Ureter (tissue), 1 donor: Measurements from ENCODE around the gene PLSCR3. TPM values are rescaled to one million over a fixed set of nuclear protein-coding genes. Genes with fewer than 3 reads are reported as not detected.

ENCODE experiments used
- DNase-seq: peaks from one replicate; pipeline ENCODE4 v3.0.0-alpha.2; 2020; ENCODE audit warnings: low spot score
- total RNA-seq: library from RNA; stranded (reverse); gene quantifications from one replicate; pipeline ENCODE4 v1.2.4, GENCODE V29; 2023
- donor health status: DM: yes; HTN: yes; CAD: no.

Gene PLSCR3
- total RNA-seq, 1 donor from 2014 or later = 43.0 TPM

DNA sequence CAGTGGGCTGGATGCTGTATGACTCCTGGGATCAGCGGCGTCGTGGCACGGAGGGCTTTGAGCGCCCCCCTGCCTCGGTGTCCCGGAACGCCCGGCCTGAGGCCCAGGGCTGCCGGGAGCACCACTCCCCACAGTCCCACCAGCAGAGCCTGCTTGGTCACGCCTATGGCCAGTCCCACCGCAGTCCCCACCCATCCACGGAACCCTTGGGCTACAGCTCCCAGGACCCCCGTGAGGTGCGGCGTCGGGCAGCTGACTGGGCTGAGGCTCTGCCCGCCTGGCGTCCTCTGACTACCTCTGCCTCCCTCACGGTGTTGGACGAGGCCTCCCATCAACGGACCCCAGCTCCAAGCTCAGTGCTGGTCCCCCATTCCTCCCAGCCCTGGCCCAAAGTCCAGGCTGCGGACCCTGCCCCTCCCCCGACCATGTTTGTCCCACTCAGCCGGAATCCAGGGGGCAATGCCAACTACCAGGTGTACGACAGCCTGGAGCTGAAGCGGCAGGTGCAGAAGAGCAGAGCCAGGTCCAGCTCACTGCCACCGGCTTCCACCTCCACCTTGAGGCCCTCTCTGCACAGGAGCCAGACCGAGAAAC lies 32.7 kb upstream of the PLSCR3 start:
- DNase-seq = no peak

DNA sequence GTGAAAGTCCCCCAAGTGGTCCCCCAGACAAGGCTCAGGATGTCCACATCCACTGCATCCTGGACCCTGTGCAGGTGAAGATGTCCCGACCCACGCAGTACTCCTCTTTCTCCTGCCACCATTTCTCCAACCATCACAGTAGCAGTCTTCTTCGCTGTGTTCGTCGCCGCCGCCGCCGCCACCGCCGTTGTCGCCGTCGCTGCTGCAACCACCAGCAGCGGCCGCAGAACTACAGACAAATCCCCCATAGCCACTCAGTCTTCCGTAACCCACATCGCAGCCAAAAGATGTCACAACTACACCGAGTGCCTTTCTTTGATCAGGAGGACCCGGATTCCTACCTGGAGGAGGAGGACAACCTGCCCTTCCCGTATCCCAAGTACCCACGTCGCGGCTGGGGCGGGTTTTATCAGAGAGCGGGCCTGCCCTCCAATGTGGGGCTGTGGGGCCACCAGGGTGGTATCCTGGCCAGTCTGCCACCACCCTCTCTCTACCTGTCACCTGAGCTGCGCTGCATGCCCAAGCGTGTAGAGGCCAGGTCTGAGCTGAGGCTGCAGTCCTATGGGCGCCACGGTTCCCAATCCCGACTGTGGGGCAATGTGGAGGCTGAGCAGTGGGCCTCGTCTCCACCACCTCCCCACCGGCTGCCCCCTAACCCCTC lies 32.0 kb upstream of the PLSCR3 start:
- no peak for DNase-seq

DNA sequence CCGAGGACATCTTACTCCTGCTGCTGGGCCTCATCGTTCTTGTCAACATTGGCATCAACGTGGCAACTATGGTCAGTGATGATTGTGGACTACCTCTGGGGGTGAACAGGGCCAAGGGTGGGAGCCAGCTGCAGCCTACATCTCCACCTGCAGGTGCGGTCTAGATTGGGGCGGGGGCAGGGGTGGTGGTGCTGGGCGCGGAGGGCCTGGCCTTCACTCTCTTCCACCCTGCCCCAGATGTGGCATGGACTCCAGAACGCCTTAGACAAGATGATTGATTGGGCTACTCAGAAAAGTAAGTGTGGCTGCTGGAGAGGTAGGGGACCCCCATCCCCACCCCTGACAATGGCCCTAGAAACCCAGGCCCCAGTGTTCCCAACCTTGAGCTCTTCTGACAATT lies 31.4 kb upstream of the PLSCR3 start:
- DNase-seq = no peak

DNA sequence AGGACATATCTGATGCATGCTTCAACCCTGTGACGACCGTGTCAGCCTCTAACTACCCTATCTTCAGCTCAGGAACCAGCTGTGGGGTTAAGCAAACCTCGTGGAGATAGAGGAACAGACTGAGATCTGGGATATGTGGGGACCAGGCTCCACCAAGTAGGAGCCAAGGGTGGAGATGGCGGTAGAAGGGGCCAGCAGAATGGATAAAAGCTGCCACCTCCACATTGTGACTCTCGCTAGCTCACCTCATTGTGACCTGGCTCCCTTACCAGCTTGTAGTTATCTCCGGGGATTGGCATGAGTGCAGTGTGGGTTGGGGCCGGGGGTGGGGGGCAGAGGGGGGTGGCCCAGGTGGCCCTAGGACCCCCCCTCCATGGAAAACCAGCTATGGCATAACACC lies 31.0 kb upstream of the PLSCR3 start, which contains the start of gene SPEM2:
Gene SPEM2 (plus strand): TSS at position 301 of the 400 bp plus-strand sequence. CDS start 73 bp downstream, at position 374.
- no peak for DNase-seq

DNA sequence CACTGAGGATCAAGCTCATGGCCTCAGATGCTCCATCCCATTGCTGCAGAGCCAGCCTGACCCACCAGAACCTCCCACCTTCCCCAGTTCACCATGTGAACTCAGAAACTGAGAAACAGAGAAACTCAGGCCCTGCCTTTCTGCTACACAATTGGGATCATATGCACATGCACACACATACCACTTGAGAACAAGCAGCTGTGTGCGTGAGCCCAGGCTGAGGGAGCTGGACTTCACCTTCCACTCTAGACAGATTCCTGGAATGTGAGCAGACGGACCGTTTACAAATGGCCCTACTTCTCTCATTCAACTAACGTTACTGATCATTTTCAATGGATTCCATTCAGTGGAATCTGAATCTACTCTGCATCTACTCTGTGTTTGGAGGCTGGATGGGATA lies 29.4 kb upstream of the PLSCR3 start:
- no peak for DNase-seq

DNA sequence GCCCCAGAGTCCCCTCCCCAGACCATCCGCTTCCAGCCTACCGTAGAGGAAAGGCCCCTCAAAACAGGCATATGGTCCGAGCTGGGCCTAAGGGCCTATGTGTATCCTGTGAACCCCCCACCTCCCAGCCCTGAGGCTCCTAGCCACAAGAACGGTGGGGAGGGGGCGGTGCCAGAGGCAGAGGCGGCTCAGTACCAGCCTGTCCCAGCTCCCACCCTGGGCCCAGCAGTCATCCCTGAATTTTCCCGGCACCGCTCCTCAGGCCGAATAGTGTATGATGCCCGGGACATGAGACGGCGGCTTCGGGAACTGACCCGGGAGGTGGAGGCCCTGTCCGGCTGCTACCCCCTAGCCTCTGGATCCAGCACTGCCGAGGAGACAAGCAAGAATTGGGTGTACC lies 26.9 kb upstream of the PLSCR3 start:
- no peak for DNase-seq

DNA sequence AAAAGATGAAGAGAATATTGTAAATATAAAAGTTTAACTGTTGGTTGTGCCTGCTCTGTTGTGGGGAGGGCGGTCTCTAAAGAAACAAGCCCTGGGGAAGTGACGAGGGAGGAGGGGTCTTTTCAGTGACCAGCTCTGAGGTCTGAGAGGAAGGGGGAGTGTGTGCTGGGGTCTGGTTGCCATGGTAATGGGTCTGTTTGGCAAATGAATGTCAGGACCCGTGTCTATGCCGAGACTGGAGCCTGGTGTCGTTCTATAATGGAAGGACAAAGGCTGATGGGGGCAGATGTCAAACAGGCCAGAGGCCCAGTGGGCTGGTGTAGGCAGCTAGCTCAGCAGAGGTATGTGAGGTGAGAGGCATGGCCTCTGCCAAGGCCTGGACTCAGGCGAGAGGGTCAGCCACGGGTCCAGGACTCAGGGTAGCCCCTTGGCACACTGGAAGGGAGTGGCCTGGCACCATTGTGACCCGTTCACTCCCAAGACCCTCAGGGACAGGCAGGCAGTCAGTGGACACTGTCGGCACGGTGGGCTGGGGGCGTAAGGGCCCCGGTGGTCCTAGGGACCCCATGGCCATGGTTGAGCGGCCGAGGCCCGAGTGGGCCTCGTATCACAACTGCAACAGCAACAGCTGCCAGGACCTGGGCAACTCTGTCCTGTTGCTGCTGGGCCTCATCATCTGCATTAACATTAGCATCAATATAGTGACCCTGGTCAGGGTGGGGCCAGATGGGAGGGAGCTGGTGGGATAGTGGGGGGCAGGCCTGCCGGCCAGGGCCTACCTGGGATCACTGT lies 25.7 kb upstream of the PLSCR3 start, which contains the start of gene SPEM1:
Gene SPEM1 (plus strand): TSS at position 506 of the 792 bp plus-strand sequence. CDS start 61 bp downstream, at position 567.
- no peak for DNase-seq

DNA sequence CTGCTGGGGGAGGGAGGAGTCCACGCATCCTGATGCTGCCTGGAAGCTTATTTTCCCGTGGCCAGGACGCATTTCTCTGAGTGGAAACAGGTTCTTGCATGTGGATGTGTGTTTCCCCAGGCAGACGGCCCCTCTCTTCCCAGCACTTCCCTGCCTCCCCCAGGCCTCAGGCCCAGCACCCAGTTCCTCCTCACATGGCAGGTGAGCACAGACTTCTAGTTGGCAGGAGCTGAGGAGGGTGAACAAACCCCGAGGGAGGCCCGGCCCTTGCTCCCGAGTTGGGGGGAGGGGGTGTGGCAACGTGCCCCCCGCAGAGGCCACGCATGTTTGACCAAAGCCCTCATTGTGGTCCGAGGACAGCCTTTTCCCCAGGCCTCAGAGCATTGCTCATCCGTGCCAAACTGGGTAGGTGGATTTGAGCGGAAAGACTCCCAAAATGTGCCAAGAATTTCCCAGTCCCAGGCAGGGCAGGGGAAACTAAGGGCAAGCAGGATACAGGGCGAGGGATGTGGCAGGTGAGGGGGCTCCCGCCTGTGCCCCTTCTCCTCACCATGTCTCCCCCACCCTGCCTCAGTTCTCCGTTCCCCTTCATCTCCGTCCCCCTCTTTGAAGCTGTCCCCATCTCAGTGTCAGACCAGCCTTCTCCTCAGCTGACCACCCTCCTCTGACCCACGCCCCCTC lies 24.3 kb upstream of the PLSCR3 start:
- no peak for DNase-seq

DNA sequence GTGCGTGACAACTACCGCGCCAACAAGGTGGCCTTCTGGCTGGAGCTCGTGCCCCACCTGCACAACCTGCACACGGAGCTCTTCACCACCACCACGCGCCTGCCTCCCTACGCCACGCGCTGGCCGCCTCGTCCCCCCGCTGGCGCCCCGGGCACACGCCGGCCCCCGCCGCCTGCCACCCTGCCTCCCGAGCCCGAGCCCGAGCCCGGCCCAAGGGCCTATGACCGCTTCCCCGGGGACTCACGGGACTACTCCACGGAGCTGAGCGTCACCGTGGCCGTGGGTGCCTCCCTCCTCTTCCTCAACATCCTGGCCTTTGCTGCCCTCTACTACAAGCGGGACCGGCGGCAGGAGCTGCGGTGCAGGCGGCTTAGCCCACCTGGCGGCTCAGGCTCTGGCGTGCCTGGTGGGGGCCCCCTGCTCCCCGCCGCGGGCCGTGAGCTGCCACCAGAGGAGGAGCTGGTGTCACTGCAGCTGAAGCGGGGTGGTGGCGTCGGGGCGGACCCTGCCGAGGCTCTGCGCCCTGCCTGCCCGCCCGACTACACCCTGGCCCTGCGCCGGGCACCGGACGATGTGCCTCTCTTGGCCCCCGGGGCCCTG lies 22.8 kb upstream of the PLSCR3 start:
- no peak for DNase-seq

DNA sequence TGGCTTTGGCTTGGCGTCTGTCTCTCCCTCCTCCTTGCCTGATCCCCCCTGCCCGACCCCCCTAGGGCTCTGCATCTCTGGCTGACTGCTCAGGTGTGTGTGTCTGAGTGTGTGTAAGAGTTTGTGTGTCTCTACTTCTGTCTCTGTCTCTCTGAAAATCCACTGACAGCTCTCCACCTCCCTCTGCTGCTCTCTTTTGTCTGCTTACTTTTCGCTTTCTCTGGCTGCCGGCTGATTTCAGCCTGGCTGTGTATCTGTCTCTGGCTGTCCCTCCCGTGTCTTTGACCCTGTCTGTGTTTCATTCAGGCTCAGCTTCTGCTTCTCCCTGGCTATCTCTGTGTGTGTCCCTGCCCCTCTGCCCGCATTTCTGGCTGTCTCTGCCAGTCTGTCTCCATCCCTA lies 22.0 kb upstream of the PLSCR3 start:
- no peak for DNase-seq

DNA sequence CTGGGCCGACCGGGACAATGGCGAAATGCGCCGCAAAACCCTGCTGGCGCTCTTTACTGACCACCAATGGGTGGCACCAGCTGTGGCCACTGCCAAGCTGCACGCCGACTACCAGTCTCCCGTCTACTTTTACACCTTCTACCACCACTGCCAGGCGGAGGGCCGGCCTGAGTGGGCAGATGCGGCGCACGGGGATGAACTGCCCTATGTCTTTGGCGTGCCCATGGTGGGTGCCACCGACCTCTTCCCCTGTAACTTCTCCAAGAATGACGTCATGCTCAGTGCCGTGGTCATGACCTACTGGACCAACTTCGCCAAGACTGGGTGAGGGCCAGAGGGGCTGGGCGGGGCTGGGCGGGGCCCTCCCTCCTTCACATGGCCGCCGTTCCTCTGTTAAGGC lies 21.5 kb upstream of the PLSCR3 start:
- no peak for DNase-seq

DNA sequence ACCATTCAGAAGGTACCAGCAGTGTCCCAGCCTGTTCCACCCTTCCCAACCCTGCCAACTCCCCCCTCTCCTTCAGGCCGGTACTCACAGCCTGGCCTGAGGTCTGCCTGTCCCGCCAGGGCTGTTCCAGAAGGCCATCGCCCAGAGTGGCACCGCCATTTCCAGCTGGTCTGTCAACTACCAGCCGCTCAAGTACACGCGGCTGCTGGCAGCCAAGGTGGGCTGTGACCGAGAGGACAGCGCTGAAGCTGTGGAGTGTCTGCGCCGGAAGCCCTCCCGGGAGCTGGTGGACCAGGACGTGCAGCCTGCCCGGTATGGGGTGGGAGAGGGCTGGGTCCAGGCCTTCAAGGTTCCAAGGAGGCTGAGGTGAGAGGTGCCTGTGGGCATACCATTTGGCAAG lies 20.5 kb upstream of the PLSCR3 start:
- no peak for DNase-seq

DNA sequence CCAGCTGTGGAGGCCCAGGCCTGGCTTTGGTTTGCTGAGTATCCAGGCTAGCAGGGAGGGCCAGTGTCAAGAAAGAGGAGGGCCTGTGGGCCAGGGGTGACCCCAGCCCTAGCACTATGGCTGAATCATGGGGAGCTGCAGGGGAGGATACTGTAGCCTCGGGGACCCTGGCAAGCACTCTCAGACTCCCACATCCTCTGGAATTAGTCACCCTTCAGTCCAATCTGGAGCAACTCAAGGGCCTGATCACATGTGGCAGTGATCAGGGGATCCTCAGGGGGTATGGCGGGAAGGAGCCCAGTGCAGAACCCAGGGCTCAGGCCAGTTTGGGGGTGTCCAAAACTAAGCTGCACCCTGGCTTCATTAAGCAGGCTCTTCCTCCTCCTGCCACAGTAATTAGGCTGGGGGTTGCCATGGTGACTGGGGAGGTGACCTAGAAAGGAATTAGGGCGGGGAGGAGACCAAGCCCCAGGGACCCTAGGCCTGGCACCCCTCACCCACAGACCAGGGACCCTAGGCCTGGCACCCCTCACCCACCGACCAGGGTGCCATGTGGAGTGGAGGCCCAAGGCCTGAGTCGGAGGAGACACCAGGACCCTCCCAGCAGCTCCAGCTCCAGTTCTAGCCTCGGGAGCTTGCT lies 19.1 kb upstream of the PLSCR3 start:
- DNase-seq = no peak

DNA sequence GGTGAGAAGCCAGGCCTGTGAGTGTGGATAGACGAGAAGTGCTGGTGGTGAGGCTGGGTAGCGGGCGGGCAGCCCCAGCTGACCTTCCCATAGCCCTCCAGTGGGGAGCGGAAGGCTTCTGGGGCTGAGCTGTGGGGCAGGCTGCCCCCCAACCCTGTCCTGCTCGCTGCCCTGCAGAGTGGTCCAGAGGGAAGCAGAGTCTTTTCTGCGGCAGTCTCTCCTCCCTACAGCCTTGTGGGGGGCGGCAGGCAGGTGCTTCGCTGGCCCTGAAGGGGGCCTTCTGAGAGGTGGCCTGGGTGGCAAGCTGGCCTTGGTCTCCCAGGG lies 17.1 kb upstream of the PLSCR3 start:
- DNase-seq = no peak

DNA sequence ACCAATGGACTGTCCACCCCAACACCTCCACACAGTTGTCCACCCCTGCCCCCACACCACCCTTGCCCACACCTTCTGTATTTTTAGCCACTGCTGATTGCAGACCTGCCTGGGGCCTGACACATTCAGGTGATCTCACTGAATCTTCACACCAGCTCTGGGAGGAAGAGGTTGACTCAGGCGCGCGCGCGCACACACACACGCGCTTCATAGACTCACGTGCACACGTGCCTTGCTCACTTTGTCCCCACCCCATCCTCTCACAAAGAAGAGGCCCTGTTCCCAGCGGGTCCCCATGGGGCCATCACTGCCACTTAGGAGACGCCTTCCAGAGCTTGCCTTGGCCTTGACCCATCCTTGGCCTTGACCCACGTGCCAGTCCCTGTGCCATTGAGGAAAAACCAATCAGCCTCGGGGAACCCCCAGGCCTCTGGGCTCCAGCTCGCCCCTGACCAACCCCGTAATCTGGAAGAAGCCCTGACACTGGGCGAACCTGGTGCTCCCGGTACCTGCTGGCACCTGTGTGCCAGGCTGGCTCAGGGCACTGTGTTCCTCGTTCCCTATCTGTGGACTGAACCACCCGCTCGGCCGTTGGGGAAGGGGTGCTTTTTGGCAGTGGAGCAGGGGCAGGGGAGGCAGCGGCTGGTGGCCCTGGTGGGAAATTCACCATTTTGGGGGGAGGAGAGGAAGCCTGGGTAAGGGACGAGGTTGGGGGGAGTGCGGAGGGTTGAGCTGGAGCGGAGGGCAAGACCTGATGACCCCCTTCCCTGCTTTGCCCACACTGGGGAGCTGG lies 16.5 kb upstream of the PLSCR3 start:
- no peak for DNase-seq

DNA sequence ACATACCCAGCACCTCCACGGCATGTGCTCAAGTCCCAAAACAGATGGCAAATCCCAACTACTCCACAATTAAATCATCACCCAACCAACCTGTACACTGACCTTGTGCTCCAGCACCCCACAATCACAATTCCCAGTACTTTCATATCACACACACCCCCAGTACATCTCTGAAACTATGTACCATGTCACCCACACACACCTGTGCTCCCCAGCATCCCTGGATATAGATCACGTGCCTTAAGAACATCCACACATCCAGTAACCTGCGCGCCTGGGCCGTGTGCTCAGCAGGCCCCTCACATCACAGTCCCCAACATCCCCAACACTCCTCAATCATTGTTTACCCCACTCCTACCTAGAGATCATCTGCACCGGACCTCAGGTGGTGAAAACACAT lies 15.4 kb upstream of the PLSCR3 start:
- no peak for DNase-seq

DNA sequence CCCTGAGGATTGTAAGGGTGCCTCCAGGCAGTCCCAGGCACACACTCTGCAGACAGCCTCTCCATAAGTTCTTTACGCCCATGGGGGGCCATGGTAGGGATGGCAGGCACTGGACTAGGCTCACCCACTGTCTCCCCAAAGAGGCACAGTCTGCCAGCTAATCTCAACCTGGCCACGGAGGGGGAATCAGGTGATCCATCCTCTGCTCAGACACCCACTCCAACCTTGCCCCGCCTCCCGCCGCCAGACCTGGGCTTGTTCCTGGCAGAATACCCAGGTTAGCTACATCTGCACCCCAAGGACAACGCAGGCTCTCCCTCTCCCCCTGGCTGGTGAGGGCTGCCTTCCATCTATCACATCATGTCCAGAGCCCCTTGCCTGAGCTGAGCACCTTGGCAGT lies 14.5 kb upstream of the PLSCR3 start:
- no peak for DNase-seq

DNA sequence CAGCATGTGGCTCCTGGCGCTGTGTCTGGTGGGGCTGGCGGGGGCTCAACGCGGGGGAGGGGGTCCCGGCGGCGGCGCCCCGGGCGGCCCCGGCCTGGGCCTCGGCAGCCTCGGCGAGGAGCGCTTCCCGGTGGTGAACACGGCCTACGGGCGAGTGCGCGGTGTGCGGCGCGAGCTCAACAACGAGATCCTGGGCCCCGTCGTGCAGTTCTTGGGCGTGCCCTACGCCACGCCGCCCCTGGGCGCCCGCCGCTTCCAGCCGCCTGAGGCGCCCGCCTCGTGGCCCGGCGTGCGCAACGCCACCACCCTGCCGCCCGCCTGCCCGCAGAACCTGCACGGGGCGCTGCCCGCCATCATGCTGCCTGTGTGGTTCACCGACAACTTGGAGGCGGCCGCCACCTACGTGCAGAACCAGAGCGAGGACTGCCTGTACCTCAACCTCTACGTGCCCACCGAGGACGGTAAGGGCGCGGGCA lies 14.0 kb upstream of the PLSCR3 start:
- no peak for DNase-seq

DNA sequence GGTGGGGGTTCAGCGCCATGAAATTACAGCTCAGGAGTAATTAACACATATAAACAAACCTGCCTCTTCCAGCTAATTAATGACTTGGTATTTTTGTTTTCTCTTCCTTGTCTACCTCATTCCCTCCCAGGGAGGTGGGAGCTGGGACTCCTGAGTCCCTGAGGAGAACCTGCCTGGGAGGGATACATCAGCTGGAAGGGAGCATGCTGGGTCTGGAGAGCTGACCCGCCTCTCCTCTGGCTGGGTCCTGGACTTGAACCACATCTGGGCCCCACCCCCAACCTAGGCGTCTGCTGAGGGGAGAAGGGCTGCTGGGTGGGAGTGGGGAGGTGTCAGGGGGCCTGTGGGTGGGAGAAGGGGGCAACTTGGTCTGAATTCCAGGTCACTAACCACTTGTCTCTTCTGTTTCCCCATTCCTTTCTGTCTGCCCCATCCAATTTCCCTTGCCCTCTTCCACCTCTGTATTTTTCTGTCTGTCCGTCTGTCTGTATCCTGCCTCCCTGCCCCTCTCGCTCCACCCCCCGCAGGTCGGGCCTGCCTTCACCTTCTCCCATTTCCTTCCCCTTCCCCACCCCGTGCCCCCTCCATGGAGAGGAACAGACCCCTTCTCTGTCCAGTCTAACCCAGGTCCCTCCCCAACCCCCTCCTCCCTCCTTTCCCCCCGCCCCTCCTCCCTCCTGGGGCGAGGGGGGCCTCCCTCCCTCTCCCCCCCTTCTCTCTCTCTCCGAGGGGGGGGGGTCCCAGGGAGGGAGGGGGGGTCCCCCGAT lies 13.3 kb upstream of the PLSCR3 start, which contains the start of gene NLGN2:
Gene NLGN2 (plus strand): TSS at position 361 of the 767 bp plus-strand sequence. CDS start 411 bp downstream, outside the sequence.
- DNase-seq = no peak

DNA sequence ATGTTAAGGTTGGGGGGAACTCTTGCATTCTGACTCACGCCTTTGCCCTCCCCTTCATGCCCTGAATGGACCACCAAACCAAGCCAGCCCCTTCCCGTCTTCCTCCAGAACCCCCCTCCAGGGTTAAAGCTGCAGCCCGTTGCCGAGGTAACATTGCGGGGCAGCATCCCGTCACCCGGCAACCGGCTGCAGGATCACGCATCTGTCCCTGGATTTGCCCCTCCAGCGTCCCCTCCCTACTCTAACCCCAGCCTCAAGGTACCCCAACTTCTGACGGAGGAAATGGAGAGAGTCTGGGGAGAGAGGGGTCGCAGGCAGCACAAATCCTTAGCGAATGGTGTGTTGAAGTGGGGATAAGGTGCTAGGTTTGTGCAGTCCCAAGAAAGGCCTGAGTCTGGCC lies 12.8 kb upstream of the PLSCR3 start:
- no peak for DNase-seq
